NCI-H1436 treated with DMSO at 0.1 percent for 48 hours (cell line): Measurements from ENCODE around the gene TUBGCP6.

ENCODE experiments used
- DNase-seq: peaks from one replicate; lab custom pipeline; 2025; lab: John Stamatoyannopoulos, UW

TUBGCP6 gene

DNA sequence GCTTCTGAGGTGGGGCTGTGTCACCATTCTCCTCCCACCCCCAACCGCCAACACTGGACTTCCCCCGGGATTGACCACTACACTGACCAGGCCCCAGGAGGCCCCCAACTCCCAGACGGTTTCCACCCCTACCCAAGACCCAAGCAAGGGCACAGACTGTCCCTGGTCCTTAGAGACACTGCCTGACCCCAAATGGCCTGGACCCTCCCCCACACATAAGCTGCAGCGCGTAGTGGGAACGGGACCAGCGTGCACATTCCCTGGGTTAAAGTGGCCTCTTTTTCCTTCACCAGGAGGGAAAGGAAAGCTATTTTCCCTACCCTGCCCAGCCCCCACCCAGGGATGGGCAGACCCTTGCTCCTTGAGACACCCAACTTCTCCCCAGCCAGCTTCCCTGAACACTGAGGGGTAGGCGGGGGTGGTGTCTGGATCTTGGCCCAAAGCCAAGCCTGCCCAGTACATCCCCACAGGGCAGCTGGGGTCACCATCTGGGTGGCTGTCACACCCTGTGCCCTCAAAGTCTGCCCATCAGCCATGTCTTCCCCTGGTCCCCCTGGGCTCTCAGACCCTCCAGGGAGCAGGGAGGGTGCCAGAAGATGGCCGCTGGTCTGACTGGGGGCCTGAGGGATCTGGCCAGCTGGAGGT is 18.3 kb upstream of the TUBGCP6 start:
- no peak for DNase-seq

DNA sequence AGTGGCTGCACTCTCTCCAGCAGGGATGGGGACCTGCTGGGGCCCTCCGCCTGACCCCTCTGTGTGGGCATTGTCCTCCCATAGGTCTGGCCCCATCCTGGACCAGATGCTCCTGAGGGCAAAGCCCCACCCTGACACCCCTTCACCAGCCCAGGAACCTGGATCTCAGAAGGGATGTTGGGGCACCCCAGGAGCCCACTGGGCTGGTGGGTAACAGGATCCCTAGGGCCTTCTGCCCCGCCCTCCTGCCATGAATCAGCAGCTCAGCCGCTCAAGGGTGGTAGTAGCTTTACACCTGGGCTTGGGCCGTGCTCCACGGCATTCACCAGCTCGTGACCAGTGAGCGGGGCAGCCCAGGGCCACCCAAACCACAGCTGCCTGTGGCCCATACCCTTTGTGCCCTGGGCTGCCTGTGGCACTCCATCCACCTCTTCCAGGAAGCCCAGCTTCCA is 17.7 kb upstream of the TUBGCP6 start:
- no peak for DNase-seq

DNA sequence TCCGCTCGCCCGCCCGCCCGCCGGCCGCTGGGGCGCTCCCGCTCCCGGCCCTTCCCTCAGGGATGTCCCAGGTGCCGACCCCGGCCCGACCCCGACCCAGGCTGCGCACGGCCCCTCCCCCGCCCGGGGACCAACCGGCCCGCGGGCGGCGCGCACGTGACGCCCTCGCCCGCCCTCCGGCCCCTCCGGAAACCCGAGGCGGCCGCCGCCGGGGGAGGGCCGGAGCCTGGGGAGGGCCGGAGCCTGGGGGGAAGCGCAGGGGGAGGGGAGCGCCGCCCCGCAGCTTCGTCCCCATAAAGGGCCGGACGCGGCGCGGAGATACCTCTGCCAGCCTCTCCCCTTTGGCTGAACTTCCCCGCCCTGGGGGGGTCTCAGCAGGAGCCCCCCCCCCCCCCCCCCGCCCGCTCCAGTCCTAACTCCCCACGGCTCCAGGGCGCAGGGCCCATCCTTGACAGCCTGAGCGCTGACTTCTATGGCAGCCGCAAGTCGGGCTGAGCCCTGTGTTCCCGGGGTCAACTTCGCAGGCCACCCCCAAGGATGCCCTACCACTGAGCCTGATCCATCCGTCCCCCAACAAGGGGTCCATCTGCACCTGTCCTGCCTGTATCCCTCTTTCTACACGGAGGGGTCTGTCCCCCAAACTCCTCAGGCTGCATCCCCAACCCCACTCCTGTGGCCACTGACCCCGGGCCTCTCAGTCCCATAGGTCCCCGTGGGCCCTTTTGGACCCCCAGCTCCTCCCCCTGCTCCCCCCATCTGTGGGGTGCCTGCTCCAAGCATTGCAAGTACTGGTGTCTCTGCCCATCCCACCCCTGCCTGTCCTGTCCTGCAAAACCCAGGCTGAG is 17.0 kb upstream of the TUBGCP6 start, which contains the start of gene MAPK12:
Gene MAPK12 (minus strand): TSS at position 69 of the 845 bp plus-strand sequence. CDS start 174 bp downstream, outside the sequence.
- no peak for DNase-seq

DNA sequence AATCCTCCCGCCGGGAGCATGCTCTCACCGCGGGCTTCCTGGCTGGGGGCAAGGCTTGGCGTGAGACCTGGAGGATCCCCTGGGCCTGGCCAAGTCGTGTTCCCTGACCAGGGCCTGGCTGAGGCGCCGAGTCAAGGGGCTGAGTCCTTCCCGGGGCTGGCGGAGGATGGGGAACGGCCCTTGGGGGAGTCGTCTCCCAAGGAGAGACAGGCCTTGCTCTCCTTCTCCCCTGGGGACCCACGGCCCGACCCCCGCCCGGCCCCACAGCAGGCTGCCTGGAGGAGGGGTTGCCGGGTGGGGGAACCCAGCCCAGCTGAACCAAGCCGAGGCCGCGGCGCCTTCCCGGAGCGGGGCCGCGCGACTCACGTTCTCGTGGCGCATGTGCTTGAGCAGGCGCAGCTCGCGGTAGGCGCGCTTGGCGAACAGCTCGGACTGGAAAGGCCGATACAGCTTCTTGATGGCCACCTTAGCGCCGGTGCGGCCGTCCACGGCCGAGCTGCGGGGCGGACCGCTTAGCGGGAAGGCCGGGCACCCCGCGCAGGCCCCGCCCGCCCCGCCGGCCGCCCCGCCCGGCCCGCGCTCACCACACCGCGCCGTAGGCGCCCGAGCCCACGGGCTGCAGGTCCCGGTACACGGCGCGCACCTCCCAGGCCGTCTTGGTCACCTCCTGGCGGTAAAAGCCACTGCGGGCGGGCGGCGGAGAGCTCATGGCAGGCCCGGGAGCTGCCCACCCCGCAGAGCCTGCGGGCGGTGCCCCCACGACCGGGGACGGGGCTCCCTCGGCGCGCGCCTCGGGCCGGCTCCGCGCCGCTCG is 16.2 kb upstream of the TUBGCP6 start:
- no peak for DNase-seq

DNA sequence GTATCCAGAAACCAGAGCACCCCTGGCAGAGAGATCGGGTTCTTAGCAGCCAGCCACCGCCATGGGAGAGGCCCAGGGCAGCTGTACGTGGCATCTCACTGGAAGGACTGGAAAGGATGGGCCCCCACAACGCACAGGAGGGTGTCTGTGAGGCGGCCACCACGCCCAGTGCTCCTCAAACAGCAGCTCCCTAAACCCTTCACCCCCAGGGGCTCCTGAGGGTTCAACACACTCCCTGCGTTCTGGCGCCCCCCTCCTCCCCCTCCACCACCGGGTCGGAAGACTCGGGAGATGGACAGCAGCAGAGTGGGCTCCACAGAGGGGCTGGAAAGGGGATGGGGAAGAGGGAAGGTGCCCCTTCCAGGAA is 15.6 kb upstream of the TUBGCP6 start:
- DNase-seq, result no peak

DNA sequence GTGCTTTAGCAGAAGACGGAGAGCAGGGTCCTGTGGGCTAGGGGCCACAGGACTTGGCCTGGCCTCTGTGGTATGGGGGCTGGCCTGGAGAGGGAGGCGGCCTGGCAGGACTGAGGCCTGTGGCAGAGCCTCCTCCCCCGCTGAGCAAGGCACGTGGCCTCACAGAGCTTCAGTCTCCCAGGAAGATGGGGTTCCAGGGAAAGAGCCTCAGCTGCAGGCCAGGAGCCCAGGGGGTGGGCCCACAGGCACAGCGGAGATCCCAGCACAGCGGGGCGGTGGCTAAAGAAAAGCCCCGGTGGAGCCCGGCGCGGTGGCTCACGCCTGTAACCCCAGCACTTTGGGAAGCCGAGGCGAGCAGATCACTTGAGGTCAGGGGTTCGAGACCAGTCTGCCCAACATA is 14.5 kb upstream of the TUBGCP6 start:
- DNase-seq, result no peak

DNA sequence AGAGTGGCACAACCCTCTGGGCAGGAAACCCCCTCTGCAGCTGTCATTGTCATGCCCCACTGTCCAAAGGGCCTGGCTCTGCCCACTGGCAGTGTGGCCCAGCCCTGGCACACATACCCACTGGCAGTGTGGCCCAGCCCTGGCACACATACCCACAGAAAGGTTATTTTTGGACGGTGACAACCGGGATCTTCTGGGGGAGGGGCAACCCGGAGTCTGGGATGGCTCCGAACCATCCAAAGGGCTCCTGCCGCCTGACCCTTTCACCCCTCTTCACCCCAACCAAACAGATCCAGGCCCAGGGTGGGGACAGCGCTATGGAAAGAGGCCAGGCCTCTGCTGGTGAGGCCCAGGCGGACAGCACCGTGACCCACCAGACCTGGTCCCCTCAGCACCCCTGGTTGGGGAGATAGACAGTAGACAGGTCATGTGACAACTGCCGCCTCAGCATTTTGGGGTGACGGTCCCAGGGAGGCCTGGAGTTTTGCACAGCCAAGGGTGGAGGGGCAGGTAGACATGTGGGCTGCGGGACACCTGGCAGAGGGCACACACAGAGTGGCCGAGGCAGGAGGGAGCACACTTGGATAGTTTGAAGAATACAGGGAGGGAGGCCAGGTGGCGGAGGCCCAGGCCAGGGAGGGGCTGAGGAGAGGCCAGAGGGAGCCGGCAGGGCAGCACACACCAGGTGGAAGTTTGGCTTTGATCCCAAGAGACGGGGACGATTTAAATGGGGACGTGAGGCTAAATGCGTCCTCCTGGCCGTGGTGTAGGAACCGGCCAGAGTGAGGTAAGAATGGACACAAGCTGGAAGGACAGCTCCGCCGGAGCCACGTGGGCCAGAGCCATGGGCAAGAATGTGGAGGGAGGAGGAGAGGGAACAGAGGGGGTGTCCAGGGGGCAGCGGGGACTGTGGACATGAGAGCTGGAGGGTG is 13.8 kb upstream of the TUBGCP6 start:
- DNase-seq, result no peak

DNA sequence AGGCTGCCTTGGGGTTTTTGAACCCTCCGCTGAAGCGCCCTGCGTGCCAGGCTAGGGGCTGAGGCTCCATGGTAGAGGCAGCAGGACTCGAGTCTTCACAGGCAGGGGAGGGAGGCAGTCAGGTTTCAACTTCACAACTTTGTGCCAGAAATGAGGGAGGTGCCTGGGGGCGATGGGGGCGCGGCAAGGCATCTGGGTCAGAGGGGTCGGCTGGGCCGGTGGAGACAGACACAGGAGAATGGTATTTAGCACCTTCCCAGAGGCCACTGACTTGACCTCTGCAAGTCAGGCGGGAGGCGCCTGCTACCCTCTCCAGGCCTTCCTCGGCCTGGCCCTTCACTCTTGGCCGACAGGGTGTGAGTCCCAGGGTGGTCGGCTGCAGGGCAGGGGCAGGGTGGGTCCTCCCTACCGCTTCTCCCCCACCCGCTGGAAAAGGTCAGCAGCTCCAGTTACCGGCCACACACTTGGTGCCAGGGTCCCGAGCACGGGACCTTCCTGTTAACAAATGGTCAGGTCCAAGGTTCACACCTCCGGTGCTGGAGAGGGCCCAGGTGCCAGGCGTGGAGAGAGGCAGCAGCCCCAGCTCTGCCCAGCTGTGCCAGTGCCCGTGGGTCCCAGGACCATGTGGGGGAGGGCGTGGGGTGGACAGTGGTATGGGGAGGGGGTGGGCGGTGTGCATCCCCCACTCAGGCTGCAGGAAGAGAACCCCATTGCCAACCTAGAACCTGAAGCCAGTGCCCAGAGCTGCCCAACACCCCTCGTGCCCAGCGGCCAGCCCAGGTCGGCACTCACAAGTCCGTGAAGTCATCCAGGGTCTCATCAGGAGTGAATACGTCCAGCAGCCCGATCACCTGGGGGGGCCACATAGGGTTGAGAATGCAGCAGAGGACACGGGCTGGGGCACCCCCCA is 12.9 kb upstream of the TUBGCP6 start:
- DNase-seq, result no peak

DNA sequence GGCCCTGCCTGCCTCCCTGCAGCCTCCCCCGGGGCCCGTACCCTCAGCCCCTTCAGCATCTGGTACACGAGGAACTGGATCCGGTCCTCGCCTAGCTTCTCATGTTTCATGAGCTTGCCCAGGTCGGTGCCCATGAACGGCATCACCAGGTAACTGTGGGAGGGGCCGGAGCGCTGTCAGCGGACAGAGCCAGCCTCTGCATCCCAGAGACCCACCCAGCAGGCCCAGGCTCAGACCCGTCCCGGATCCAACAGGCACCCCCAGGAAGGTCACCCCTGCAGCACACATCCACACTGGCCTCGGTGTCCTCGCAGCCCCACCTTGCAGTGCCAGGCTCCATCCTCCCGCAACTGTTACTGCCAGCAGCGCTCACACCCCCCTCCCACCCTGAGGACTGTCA is 12.2 kb upstream of the TUBGCP6 start:
- DNase-seq, result no peak

DNA sequence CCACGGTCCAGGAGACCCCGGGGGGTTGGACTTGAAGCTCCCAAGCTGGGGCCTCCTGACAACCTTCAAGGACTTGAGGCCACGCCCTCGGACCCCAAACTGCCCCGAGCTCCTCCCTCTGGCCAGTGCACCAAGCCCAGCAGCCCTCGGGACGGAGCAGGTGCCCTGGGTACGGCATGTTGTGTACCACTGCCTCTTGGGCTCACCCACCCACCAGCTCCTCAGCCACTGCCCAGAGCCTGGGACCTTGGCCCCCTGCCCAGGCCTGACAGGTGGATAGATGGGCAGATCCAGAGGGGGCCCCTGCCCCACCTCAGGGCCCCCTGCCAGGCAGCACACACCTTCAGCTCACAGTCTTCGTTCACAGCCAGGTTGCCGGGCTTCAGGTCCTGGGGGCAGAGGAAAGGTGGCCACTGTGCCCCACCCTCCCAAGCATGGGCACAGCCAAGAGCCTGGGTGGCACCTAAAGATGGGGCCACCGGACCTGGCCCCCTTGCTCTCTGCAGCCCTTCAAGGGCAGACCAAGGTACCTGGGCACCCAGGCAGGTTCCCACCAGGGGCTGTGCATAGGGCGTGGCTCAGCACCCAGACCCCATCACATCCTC is 11.5 kb upstream of the TUBGCP6 start:
- DNase-seq, result no peak

DNA sequence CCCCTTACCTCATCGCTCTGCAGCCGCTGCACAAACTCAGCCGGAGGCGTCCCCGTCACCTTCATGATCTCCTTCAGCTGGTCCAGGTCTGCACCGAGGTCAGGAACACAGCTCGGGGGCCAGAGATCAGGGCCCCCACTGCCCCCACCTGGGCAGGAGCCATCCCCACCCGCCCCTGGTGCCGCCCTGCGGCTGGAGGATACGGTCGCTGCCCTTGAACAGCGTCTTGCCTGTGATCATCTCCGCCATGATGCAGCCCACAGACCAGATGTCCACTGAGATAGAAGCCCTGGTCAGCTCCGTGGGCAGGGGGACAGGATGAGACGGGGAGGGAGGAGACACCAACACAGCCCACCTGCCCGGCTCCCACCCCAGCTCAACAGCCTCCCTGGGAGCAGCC is 10.8 kb upstream of the TUBGCP6 start:
- no peak for DNase-seq

DNA sequence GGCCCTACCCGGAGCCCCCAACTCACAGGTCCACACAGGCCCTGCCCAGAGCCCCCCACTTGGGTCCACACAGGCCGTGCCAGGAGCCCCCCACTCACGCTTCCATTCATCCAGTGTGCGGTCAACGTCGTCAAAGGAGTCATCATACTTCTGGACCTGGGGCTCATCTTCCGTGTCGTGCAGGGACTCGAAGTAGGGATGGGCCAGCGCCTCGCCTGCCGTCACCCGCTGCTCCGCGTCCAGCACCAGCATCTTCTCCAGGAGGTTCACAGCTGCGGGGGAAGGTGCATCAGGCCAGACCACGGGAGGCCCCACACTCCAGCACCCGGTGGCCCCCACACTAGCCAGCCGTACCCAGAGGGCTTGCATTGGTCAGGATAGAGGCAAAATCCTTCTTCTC is 10.3 kb upstream of the TUBGCP6 start:
- DNase-seq, result no peak

DNA sequence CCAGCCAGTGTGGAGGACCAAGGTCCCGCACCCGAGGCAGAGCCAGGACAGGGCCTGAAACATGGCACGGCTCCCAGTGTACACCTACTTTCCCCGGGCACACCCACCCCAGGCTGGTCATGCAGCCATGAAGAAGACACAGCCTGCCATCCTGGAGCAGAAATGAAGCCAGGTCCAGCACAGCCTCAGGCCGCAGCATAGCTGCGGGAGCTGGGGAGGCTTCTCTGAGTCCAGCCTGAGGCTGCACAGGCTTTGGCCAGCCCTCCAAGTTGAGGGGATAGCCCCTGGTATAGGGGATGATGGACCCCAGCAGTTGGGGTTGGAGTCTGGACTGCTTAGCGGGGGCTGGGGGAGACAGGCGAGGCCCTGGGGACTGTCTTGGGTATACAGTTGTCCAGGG is 9.1 kb upstream of the TUBGCP6 start:
- DNase-seq, result no peak

DNA sequence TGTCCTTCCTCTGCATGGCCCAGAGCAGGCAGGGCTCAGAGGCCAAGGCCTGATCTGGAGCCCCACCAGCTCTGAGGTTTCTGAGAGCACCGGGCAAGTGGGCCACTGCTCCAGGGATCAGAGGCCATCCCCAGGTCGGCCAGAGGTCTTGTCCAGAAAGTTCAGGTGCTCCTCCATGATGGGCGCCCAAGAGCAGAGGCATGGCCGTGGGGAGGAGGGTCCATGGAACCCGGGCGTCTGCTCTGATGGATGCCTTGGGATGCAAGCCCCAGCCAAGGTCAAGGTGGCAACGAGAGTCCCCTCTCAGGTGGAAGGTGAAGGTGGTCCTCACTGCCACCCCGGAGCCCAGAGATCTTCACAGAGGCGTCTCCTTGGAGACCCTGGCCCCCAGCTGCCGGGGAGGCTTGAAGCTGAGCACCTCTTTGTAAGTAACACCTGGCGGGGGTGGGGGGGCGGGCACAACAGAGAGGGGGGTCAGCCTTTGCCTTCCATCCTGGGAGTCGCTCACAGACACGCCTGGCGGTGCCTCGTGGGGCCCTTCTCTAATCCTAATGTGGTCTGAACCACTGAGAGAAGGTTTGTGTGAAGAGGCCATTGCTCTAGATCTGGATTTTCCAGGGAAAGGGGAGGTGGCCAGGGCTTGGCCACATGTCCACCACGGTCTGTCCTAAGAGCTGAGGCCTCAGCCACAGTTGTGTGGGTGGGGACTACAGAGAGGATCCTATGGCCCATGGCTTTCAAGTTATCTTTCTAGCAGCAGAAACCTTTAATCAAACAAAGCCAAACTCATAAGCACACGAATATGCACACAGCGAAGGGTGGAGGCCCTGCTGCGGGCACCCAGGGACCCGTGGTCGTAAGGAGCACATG is 8.5 kb upstream of the TUBGCP6 start:
- DNase-seq, result no peak

DNA sequence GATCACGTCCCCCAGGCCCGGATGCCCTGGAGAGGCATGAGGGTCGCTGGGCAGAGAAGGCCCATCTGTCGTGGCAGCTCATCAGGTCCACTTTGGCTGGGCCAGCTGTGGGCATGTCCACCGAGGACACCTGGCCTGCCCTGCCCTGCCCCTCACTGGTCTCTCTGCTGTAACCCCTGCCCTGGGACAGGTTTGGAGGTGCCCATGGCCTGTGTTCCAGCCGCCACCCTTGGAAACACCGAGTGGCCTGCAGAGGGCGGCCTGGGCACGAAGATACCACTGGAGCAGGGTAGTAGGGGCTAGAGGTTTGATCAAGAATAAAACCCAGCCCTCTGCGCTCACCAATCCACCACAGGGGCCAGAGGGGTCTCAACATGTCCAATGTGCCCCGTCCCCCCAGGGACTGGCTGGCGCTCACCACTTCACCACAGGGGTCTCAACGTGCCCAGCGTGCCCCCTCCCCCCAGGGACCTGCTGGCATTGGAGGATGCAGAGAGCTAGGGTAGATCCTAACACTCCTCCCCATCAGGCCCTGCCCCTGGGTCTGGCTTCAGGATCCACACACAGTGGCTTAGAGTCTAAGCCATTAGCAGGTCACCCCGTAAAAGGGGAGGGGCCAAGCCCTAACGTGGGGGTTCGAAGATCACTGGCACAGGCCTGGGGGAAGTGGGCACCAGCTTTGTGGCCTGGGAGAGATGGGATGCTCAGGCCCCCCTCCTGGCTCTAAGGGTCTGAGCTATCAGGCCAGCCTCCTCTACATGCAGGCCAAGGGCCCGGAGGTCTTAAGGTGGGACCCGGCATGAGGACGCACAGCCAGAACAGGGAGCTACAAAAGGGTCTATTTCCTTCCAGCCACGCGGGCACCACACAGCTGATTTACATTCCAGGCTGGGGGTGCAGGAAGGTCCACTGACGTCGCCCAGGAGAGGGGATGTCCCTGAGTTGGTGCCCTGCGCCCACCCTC is 7.5 kb upstream of the TUBGCP6 start:
- DNase-seq, result no peak

DNA sequence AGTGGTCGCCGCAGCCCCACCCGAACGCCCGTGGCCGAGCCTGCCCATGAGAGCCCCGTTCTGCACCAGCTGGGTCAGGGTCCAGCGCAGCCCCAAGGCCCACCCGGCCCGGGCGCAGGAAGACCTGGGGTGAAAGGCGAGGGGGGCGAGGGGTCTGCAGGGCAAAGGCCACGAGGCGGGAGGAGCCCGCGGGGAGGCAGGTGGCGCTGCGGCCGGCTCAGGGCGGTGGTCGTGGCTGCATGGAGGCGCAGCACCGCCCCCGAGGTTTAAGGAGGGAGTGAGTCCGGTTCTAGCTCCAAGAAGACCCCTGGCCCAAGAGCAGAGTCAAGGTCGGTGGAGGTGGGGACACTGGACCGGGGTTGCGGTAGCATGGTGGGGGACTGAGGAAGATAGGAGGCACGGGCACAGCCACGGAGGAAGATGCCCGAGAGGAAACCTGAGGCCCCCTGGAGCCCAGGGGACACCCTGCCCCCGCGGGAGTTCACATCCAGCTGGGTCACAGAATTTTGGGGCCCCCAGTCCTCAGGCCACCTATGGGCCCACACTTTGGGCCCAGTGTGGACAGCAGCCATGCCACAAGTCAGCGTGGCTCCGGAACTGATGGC is 6.8 kb upstream of the TUBGCP6 start:
- DNase-seq, result no peak
